B cell (primary cell): ENCODE results near the gene PRKAR2A. TPM values are rescaled to one million over a fixed set of nuclear protein-coding genes. Genes with fewer than 3 reads are reported as not detected.
"Not testable (repeated sequence)": the region's sequence is repeated elsewhere in the genome, so short reads cannot be mapped to it uniquely, and the experiment has no call there.

Source experiments
- ATAC-seq: fragments of 200-7000 bp; cut with Tn5 transposase; one replicate; pipeline ENCODE4 v1.10.0; 2021; ENCODE audit warnings: low read depth, mild to moderate bottlenecking, moderate number of reproducible peaks, moderate library complexity
- CTCF ChIA-PET: fragments of 350-600 bp; sonication (Branson Sonifier 250); formaldehyde crosslinking; loops from one replicate; lab custom pipeline; 2021; ENCODE audit warnings: antibody characterized with exemption, inconsistent platforms; lab: Charles Lee
- POLR2A ChIA-PET: fragments of 350-600 bp; sonication (Branson Sonifier 250); formaldehyde crosslinking; loops from one replicate; lab custom pipeline; 2021; ENCODE audit warnings: antibody characterized with exemption; lab: Charles Lee
- DNase-seq: peaks from one replicate; pipeline ENCODE4 v3.0.0; 2013
- H2AFZ ChIP-seq: 2 replicates; pipeline ENCODE4 v1.6.1; 2012; ENCODE audit warnings: mild to moderate bottlenecking, low read depth, low read length; ENCODE audit not compliant: insufficient read depth, poor library complexity, severe bottlenecking
- H3K27ac ChIP-seq, 2 donors: 1 replicate in 1 of 2; 2 replicates in 1 of 2; pipeline ENCODE4 v1.5.1; 2012 to 2013; ENCODE audit warnings: low read length in 2 of 2, mild to moderate bottlenecking in 2 of 2, moderate library complexity in 1 of 2
- H3K27me3 ChIP-seq, 4 experiments: fragments of 200-600 bp in 1 of 4; sonication (generic) in 1 of 4; replicated peaks in 1 of 4; 1 replicate in 2 of 4; 2 replicates in 2 of 4; pipeline versions ENCODE4 v1.6.1 to v1.7.0; 2013 to 2016; ENCODE audit warnings: low read length in 3 of 4, mild to moderate bottlenecking in 2 of 4, mixed read lengths in 1 of 4, moderate library complexity in 1 of 4; ENCODE audit not compliant: insufficient read depth in 4 of 4, control insufficient read depth in 3 of 4; ENCODE audit errors: control extremely low read depth in 1 of 4
- H3K36me3 ChIP-seq, 2 experiments: replicated peaks in 1 of 2; 1 replicate in 1 of 2; 2 replicates in 1 of 2; pipeline versions ENCODE4 v1.6.1 to v1.7.1; 2013; ENCODE audit warnings: low read length in 1 of 2; ENCODE audit not compliant: insufficient read depth in 2 of 2, control insufficient read depth in 1 of 2; ENCODE audit errors: control extremely low read depth in 1 of 2, extremely low read depth in 1 of 2
- H3K4me1 ChIP-seq, 2 donors: fragments of 200-600 bp in 1 of 2; sonication (generic) in 1 of 2; 1 replicate in 1 of 2; 2 replicates in 1 of 2; pipeline versions ENCODE4 v1.5.1 to v1.6.1; 2013 to 2017; ENCODE audit warnings: low read length in 2 of 2; ENCODE audit not compliant: control insufficient read depth in 2 of 2, insufficient read depth in 2 of 2
- H3K4me2 ChIP-seq: replicated peaks from 2 replicates; pipeline ENCODE3; 2012; ENCODE audit warnings: mild to moderate bottlenecking, low read depth, low read length; ENCODE audit not compliant: poor library complexity, severe bottlenecking
- H3K4me3 ChIP-seq, 5 experiments: fragments of 200-600 bp in 1 of 5; sonication (generic) in 1 of 5; 1 replicate in 3 of 5; 2 replicates in 2 of 5; pipeline versions ENCODE4 v1.5.1 to v1.7.0; 2011 to 2016; ENCODE audit warnings: low read length in 4 of 5, mild to moderate bottlenecking in 4 of 5, low read depth in 2 of 5, control low read depth in 1 of 5, moderate library complexity in 1 of 5; ENCODE audit not compliant: insufficient read depth in 1 of 5; ENCODE audit errors: control extremely low read depth in 1 of 5, extremely low read depth in 1 of 5
- H3K79me2 ChIP-seq: fragments of 200-600 bp; sonication (generic); one replicate; pipeline ENCODE4 v1.6.0; 2016; ENCODE audit warnings: low read length; ENCODE audit not compliant: control insufficient read depth, insufficient read depth
- H3K9ac ChIP-seq: fragments of 200-600 bp; sonication (generic); 2 replicates; pipeline ENCODE4 v1.6.1; 2017; ENCODE audit warnings: mild to moderate bottlenecking, low read length, moderate library complexity
- H3K9me3 ChIP-seq, 3 donors: one replicate each; pipeline versions ENCODE4 v1.6.1 to v1.7.1; 2013; ENCODE audit warnings: low read length in 2 of 3; ENCODE audit not compliant: control insufficient read depth in 2 of 3, insufficient read depth in 1 of 3; ENCODE audit errors: control extremely low read depth in 1 of 3
- H4K20me1 ChIP-seq: 2 replicates; pipeline ENCODE4 v1.6.0; 2012; ENCODE audit warnings: mild to moderate bottlenecking, low read length; ENCODE audit not compliant: insufficient read depth, control insufficient read depth, poor library complexity, severe bottlenecking
- H3K27ac Mint-ChIP-seq: one replicate; pipeline ENCODE4 v1.8.0; 2021; ENCODE audit warnings: mixed read lengths
- H3K27me3 Mint-ChIP-seq: one replicate; pipeline ENCODE4 v1.8.0; 2021; ENCODE audit warnings: mixed read lengths
- H3K4me1 Mint-ChIP-seq: one replicate; pipeline ENCODE4 v1.8.0; 2021; ENCODE audit warnings: mixed read lengths
- H3K4me3 Mint-ChIP-seq: one replicate; pipeline ENCODE4 v1.8.0; 2021; ENCODE audit warnings: mixed read lengths
- H3K9me3 Mint-ChIP-seq: one replicate; pipeline ENCODE4 v1.8.0; 2022; ENCODE audit warnings: mixed read lengths; ENCODE audit not compliant: insufficient read depth
- CTCF ChIP-seq: fragments of 200-600 bp; IDR thresholded peaks from one replicate; pipeline ENCODE4 v1.8.0; 2022; ENCODE audit warnings: antibody characterized with exemption, mild to moderate bottlenecking
- EZH2 ChIP-seq: IDR thresholded peaks from 2 replicates; pipeline ENCODE4 v1.6.1; 2012; ENCODE audit warnings: borderline replicate concordance, low read depth, mild to moderate bottlenecking, moderate library complexity, low read length; ENCODE audit not compliant: insufficient read depth, poor library complexity, severe bottlenecking
- WGBS: methylation state at CpG from one replicate; pipeline ENCODE4 v1.1.5; 2013; ENCODE audit warnings: missing lambda C conversion rate; ENCODE audit not compliant: insufficient coverage; 5-methylcytosine and 5-hydroxymethylcytosine counted together
- intact Hi-C: fragments of 100-400 bp; cut with micrococcal nuclease; formaldehyde crosslinking; loops from one replicate; pipeline ENCODE4 v1.10.0; 2022
- polyA plus RNA-seq: library from polyadenylated mRNA; depleted of rRNA; stranded (reverse); fragments of >200 nt; gene quantifications from 2 replicates; pipeline ENCODE4 v1.2.3, GENCODE V29; 2012
- total RNA-seq, 2 donors: library from RNA; stranded (reverse); fragments of 120-200 nt in 1 of 2; gene quantifications; 1 replicate in 1 of 2; 2 replicates in 1 of 2; pipeline versions ENCODE4 v1.2.3 to v1.2.4, GENCODE V29; 2013 to 2022

Gene PRKAR2A
- total and polyA plus RNA-seq, 2 donors (not counting 1 experiment from before 2014, with no cell fraction given), result 4.3 to 25.0 TPM

GRCh38 chr3:48723725-48724124 lies 123.9 kb downstream of the PRKAR2A start:
- Histone ChIP-seq H3K4me2 (no peak overlapping the region), H3K4me3 (no peak overlapping the region), H3K36me3 (no peaks in the 10 kb centered on the region), H2AFZ (no peak overlapping the region), H3K27me3 (no peaks in the 10 kb centered on the region), H4K20me1 (no peaks in the 10 kb centered on the region), H3K27ac (no peak overlapping the region), H3K9me3 (no peaks in the 10 kb centered on the region), H3K4me1 (no peaks in the 10 kb centered on the region), H3K79me2 (no peaks in the 10 kb centered on the region), H3K9ac (no peak overlapping the region)
- Mint-ChIP-seq H3K4me3 (no peak overlapping the region), H3K9me3 (no peaks in the 10 kb centered on the region), H3K27me3 (no peaks in the 10 kb centered on the region), H3K4me1 (no peaks in the 10 kb centered on the region), H3K27ac (no peak overlapping the region)
- intact Hi-C loops, result no loop called here
- no peak for DNase-seq
- POLR2A ChIA-PET, result no interaction called here
- WGBS, result 84% methylated on average over 7 of the region's 7 CpGs
- TF ChIP-seq CTCF (no peak), EZH2 (no peak)
- CTCF ChIA-PET, result no interaction called here
- no peak for ATAC-seq

- H3K9me3 ChIP-seq, H3K9me3 Mint-ChIP-seq, DNase-seq, H3K9ac ChIP-seq, H3K27me3 ChIP-seq, H3K79me2 ChIP-seq, H3K4me2 ChIP-seq, POLR2A ChIA-PET, intact Hi-C loops, H3K27ac ChIP-seq, H2AFZ ChIP-seq, H3K4me1 Mint-ChIP-seq, H3K36me3 ChIP-seq, H3K4me3 Mint-ChIP-seq, H3K4me1 ChIP-seq, CTCF ChIA-PET, H3K27ac Mint-ChIP-seq, ATAC-seq, H3K4me3 ChIP-seq, H4K20me1 ChIP-seq, H3K27me3 Mint-ChIP-seq: not testable (repeated sequence)
- WGBS, result 87% methylated on average over 3 of the region's 3 CpGs
Measured at GRCh38 chr3:48723293-48723692, 124.4 kb downstream of the PRKAR2A start.
